Nephron progenitor cell (in vitro differentiated cells): ENCODE results near the gene SCML2.

ENCODE experiments used
- DNase-seq: peaks from one replicate; pipeline ENCODE4 v3.0.0; 2021
- H3K27ac Mint-ChIP-seq: 2 replicates; pipeline ENCODE4 v1.8.0; 2021; ENCODE audit warnings: mild to moderate bottlenecking, moderate library complexity, mixed read lengths
- H3K27me3 Mint-ChIP-seq: 2 replicates; pipeline ENCODE4 v1.8.0; 2021; ENCODE audit warnings: mild to moderate bottlenecking, low read depth, mixed read lengths; ENCODE audit not compliant: poor library complexity
- H3K36me3 Mint-ChIP-seq: 2 replicates; pipeline ENCODE4 v1.8.0; 2021; ENCODE audit warnings: low read depth, mixed read lengths
- H3K4me1 Mint-ChIP-seq: 2 replicates; pipeline ENCODE4 v1.8.0; 2021; ENCODE audit warnings: mixed read lengths
- H3K4me3 Mint-ChIP-seq: 2 replicates; pipeline ENCODE4 v1.8.0; 2021; ENCODE audit warnings: mild to moderate bottlenecking, moderate library complexity, mixed read lengths
- H3K9me3 Mint-ChIP-seq: 2 replicates; pipeline ENCODE4 v1.8.0; 2021; ENCODE audit warnings: mild to moderate bottlenecking, moderate library complexity, mixed read lengths
- CTCF ChIP-seq: fragments of 200-600 bp; sonication (generic); IDR thresholded peaks from 2 replicates; pipeline ENCODE4 v1.5.0; 2021; ENCODE audit warnings: antibody characterized with exemption

SCML2 gene

GRCh38 chrX:18354369-18355223, at the start of gene SCML2:
SCML2 (minus strand) TSS chrX:18354688; CDS start chrX:18334071, 20,617 bp downstream.
- peaks cover 45% of the 10 kb centered on the region for H3K9me3 Mint-ChIP-seq
- DNase-seq, result peak; percentile 74
- H3K4me3 Mint-ChIP-seq, result peak within 1 kb of the TSS; percentile 85
- H3K36me3 Mint-ChIP-seq, result no peaks in the 10 kb centered on the region
- peaks cover 29% of the 10 kb centered on the region for H3K4me1 Mint-ChIP-seq
- no peak for TF ChIP-seq CTCF
- peaks cover 8% of the 10 kb centered on the region for H3K27me3 Mint-ChIP-seq
- peak within 1 kb of the TSS; percentile 42 for H3K27ac Mint-ChIP-seq

GRCh38 chrX:18401848-18402213, 47.3 kb upstream of the SCML2 start:
- no peak overlapping the region for H3K4me3 Mint-ChIP-seq
- TF ChIP-seq CTCF, result no peak
- peaks cover 4% of the 10 kb centered on the region for H3K27me3 Mint-ChIP-seq
- H3K4me1 Mint-ChIP-seq, result no peaks in the 10 kb centered on the region
- peaks cover 63% of the 10 kb centered on the region for H3K9me3 Mint-ChIP-seq
- H3K36me3 Mint-ChIP-seq, result no peaks in the 10 kb centered on the region
- no peak overlapping the region for H3K27ac Mint-ChIP-seq
- no peak for DNase-seq

- H3K36me3 Mint-ChIP-seq, result no peaks in the 10 kb centered on the region
- H3K4me1 Mint-ChIP-seq, result no peaks in the 10 kb centered on the region
- no peak overlapping the region for H3K27ac Mint-ChIP-seq
Observed at GRCh38 chrX:18394477-18394876, 40.0 kb upstream of the SCML2 start.

GRCh38 chrX:18390941-18391538, 36.6 kb upstream of the SCML2 start:
- peak; percentile 70 for DNase-seq
- Mint-ChIP-seq H3K4me3 (no peak overlapping the region), H3K9me3 (peaks cover 27% of the 10 kb centered on the region), H3K27ac (no peak overlapping the region), H3K36me3 (no peaks in the 10 kb centered on the region), H3K27me3 (peaks cover 7% of the 10 kb centered on the region), H3K4me1 (no peaks in the 10 kb centered on the region)
- peak; percentile 67 for TF ChIP-seq CTCF

More at GRCh38 chrX:18394477-18394876, 40.0 kb upstream of the SCML2 start:
- no peak for DNase-seq
- Mint-ChIP-seq H3K4me3 (no peak overlapping the region), H3K9me3 (peaks cover 27% of the 10 kb centered on the region), H3K27me3 (peaks cover 7% of the 10 kb centered on the region)
- no peak for TF ChIP-seq CTCF

- Mint-ChIP-seq H3K27me3 (peaks cover 7% of the 10 kb centered on the region), H3K27ac (no peak overlapping the region), H3K9me3 (peaks cover 30% of the 10 kb centered on the region), H3K36me3 (no peaks in the 10 kb centered on the region), H3K4me1 (no peaks in the 10 kb centered on the region), H3K4me3 (no peak overlapping the region)
- no peak for TF ChIP-seq CTCF
- DNase-seq, result no peak
Observed at GRCh38 chrX:18389966-18390365, 35.5 kb upstream of the SCML2 start.
